NT2/D1 (cell line): Measurements from ENCODE around the gene SMAD1.

Source experiments
- DNase-seq: peaks from one replicate; pipeline ENCODE4 v3.0.0-alpha.2; 2011; ENCODE audit warnings: low read depth, low spot score
- H3K27me3 ChIP-seq: 2 replicates; pipeline ENCODE4 v1.6.0; 2011; ENCODE audit warnings: mild to moderate bottlenecking; ENCODE audit not compliant: insufficient read length, insufficient read depth
- H3K36me3 ChIP-seq: 2 replicates; pipeline ENCODE4 v1.6.1; 2011; ENCODE audit warnings: mild to moderate bottlenecking, low read length, mixed read lengths; ENCODE audit not compliant: insufficient read depth, insufficient read length
- H3K4me1 ChIP-seq: 2 replicates; pipeline ENCODE4 v1.5.1; 2011; ENCODE audit not compliant: insufficient read depth, insufficient read length
- H3K4me3 ChIP-seq: 2 replicates; pipeline ENCODE4 v1.5.1; 2011; ENCODE audit warnings: low read depth; ENCODE audit not compliant: insufficient read length
- H3K9ac ChIP-seq: 2 replicates; pipeline ENCODE4 v1.6.0; 2011; ENCODE audit warnings: low read depth; ENCODE audit not compliant: insufficient read length
- H3K9me3 ChIP-seq: 2 replicates; pipeline ENCODE4 v1.5.1; 2011; ENCODE audit warnings: mild to moderate bottlenecking, low read length; ENCODE audit not compliant: insufficient read depth
- SUZ12 ChIP-seq: IDR thresholded peaks from 2 replicates; pipeline ENCODE4 v1.6.1; 2011; ENCODE audit not compliant: insufficient read length, insufficient read depth; ENCODE audit errors: extremely low read depth
- YY1 ChIP-seq: IDR thresholded peaks from 2 replicates; pipeline ENCODE4 v1.6.1; 2011; ENCODE audit not compliant: insufficient read length, insufficient read depth
- ZNF274 ChIP-seq: IDR thresholded peaks from 2 replicates; pipeline ENCODE4 v1.6.1; 2011; ENCODE audit warnings: mild to moderate bottlenecking, low read depth, low read length

Gene SMAD1

DNA sequence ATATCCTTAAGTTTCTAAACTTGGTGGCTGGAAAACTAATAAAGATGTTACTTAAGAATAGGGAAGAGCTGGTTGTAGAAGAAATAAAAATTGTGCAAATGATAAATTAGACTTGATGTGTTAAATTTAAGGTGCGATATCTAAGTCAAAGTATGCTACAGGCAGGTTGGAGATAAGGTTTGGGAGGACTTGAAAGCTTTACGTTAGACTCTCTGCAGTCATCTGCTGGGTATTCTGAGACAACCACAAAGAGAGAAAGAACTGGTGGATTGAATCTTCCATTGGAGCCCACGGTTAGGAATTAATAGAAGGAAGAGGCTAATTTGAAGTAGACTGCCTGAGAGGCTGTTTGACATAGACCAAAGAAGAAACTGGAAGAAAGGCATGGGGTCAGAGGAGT lies 7.9 kb downstream of the SMAD1 start:
- Histone ChIP-seq H3K4me1 (no peaks in the 10 kb centered on the region), H3K9ac (no peak overlapping the region), H3K27me3 (no peaks in the 10 kb centered on the region), H3K36me3 (no peaks in the 10 kb centered on the region), H3K9me3 (no peaks in the 10 kb centered on the region), H3K4me3 (no peak overlapping the region)
- DNase-seq: no peak
- no peak for TF ChIP-seq ZNF274
- no peak for TF ChIP-seq YY1
- no peak for TF ChIP-seq SUZ12

DNA sequence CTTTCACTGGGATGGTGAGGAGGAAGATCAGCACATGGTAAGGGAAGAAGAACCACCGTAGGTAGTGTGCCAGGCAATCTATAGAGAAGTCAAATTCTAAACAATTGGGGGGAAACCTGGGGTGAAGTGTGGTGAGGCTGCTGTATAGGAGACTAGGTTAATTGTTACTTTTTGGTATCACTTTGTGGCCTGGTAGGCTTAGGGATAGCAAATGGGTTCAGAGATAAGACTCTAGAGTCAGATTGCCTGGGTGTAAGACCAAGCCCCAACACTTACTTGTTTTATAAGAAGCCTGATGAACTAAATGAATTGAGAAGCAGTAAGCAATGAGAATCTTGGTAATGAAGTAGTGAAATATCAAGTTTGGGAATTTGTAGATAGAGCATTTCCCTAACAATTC lies 8.7 kb downstream of the SMAD1 start:
- no peak for DNase-seq
- H3K9me3 ChIP-seq: no peaks in the 10 kb centered on the region
- H3K4me3 ChIP-seq: no peak overlapping the region
- TF ChIP-seq YY1 (no peak), ZNF274 (no peak), SUZ12 (no peak)
- H3K36me3 ChIP-seq: no peaks in the 10 kb centered on the region
- no peak overlapping the region for H3K9ac ChIP-seq
- H3K27me3 ChIP-seq: no peaks in the 10 kb centered on the region
- H3K4me1 ChIP-seq: no peaks in the 10 kb centered on the region

DNA sequence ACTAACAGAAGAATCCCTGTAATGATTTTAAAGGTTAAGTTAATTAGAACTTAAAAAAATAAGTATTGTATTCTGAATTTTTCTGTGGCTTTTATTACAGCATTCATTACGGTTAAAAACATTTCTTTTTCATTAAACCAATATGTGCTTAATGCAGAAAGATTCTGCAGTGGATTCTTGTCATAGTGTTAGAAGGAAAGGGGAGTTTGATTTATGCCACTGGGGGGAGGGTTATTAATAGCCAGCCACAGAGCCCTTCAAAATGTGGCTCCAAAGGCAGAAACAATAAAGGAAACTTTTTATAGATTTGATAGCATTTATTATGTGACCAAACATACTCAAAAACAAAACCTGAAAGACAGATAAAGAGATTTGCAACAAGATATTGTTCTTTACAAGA lies 9.1 kb downstream of the SMAD1 start:
- no peaks in the 10 kb centered on the region for H3K27me3 ChIP-seq

DNA sequence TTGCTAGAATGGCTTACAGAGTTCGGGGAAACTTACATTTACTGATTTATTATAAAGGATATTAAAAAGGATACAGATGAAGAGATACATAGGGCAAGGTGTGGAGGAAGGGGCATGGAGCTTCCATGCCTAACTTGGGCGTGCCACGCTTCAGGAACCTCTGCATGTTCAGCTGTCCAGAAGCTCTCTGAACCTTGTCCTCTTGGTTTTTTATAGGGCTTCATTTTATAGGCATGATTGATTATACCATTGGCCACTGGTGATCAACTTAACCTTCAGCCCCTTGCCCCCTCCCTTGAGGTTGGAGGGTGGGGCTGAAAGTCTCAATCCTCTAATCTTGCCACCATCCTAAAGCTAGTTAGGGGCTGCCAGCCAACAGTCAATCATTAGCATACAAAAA lies 10.7 kb downstream of the SMAD1 start:
- no peak overlapping the region for H3K4me3 ChIP-seq
- no peak overlapping the region for H3K9ac ChIP-seq
- DNase-seq: no peak
- TF ChIP-seq ZNF274: no peak
- no peak for TF ChIP-seq YY1
- no peak for TF ChIP-seq SUZ12
- H3K4me1 ChIP-seq: no peaks in the 10 kb centered on the region
- H3K36me3 ChIP-seq: no peaks in the 10 kb centered on the region
- no peaks in the 10 kb centered on the region for H3K27me3 ChIP-seq
- no peaks in the 10 kb centered on the region for H3K9me3 ChIP-seq

More for the DNA sequence above, 9.1 kb downstream of the SMAD1 start:
- no peak for DNase-seq
- TF ChIP-seq SUZ12 (no peak), ZNF274 (no peak), YY1 (no peak)
- Histone ChIP-seq H3K36me3 (no peaks in the 10 kb centered on the region), H3K9ac (no peak overlapping the region), H3K9me3 (no peaks in the 10 kb centered on the region), H3K4me3 (no peak overlapping the region), H3K4me1 (no peaks in the 10 kb centered on the region)

DNA sequence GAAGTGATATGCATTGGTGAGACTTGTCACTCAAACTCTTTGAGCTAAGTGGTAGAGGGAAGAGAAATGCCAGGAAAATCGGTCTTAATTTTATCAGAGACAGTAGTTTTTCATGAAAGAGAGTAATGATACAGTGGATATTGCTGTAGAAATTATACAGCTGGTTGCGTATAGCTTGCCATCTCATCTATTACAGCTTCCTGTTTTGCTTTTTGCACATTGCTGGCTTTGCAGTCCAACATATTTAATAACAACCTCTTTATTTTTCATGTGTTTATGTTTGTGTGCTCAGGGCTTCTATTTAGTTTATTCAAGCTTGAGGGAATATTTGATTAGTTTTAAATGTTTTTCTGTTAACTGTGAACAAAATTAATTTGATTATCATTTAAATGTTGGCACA lies 11.5 kb downstream of the SMAD1 start:
- H3K4me1 ChIP-seq: no peaks in the 10 kb centered on the region
- no peaks in the 10 kb centered on the region for H3K27me3 ChIP-seq
- no peak overlapping the region for H3K9ac ChIP-seq
- no peak for DNase-seq
- TF ChIP-seq SUZ12 (no peak), ZNF274 (no peak), YY1 (no peak)
- no peaks in the 10 kb centered on the region for H3K9me3 ChIP-seq
- H3K36me3 ChIP-seq: no peaks in the 10 kb centered on the region
- no peak overlapping the region for H3K4me3 ChIP-seq

DNA sequence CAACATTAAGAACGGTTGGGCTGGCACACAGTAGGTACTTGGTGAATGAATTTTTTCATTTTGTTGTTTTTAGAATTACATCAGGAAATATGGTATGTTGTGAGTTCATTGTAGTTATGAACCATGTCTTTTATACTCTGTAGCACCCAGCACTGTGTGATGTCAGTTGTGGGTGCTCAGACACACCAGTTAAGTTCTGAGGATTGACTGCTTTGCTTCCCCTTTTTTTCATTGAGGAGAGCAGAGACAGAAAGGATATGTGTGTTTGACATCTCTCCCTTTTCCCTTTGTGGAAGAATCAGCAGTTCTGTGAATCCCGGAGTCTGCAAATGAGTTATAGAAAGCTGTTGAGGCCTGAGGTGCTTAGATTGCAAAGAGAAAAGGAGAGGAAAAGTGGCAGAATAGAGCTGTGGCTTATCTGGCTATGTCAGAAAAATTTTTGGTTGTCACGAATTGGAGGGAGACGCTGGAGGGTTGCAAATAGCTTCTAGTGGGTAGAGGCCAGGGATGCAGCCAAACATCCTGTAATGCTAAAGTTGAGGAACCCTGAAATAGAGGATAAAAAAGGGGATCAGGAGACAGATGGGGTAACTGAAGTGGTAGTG lies 13.1 kb downstream of the SMAD1 start:
- TF ChIP-seq YY1 (no peak), ZNF274 (no peak), SUZ12 (no peak)
- no peak overlapping the region for H3K4me3 ChIP-seq
- no peaks in the 10 kb centered on the region for H3K4me1 ChIP-seq
- no peak overlapping the region for H3K9ac ChIP-seq
- H3K9me3 ChIP-seq: no peaks in the 10 kb centered on the region
- DNase-seq: no peak
- H3K36me3 ChIP-seq: no peaks in the 10 kb centered on the region
- H3K27me3 ChIP-seq: no peaks in the 10 kb centered on the region

DNA sequence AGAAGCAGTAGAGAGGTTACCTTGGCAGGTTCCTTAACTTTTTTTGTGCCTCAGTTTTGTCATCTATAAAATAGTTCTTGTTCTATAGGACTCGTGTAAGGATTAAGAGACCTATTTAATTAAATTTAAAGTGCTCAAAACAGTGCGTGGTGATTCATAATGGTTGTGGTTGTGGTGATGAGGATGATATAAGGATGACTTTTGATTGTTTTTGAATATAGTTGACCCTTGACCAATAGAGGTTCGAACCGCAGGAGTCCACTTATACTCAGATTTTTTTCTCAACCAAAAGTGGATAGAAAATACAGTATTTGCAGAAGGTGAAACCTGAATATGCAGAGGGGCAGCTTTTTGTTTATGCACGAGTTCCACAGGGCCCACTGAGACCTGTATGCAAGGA lies 14.6 kb downstream of the SMAD1 start:
- no peaks in the 10 kb centered on the region for H3K36me3 ChIP-seq
- no peak for TF ChIP-seq SUZ12
- TF ChIP-seq ZNF274: no peak
- no peak for TF ChIP-seq YY1

More for the DNA sequence above, 14.6 kb downstream of the SMAD1 start:
- Histone ChIP-seq H3K9ac (no peak overlapping the region), H3K4me3 (no peak overlapping the region), H3K4me1 (peaks cover 2% of the 10 kb centered on the region), H3K9me3 (no peaks in the 10 kb centered on the region), H3K27me3 (no peaks in the 10 kb centered on the region)
- DNase-seq: no peak
